Cardiac muscle cell (in vitro differentiated cells and primary cell): ENCODE data around the gene UVSSA. TPM values are rescaled to one million over a fixed set of nuclear protein-coding genes. Genes with fewer than 3 reads are reported as not detected.

ENCODE experiments used
- DNase-seq, 2 donors: peaks; one replicate each; pipeline versions ENCODE4 v3.0.0 to v3.0.0-alpha.2; 2010 to 2017; ENCODE audit warnings: low read depth in 1 of 2, low spot score in 1 of 2
- H3K27ac ChIP-seq: fragments of 200-600 bp; sonication (generic); 2 replicates; pipeline ENCODE4 v1.5.1; 2016
- H3K27me3 ChIP-seq: fragments of 200-600 bp; sonication (generic); 2 replicates; pipeline ENCODE4 v1.6.0; 2016; ENCODE audit warnings: control low read depth
- H3K36me3 ChIP-seq: fragments of 200-600 bp; sonication (generic); 2 replicates; pipeline ENCODE4 v1.5.1; 2016; ENCODE audit warnings: control low read depth
- H3K4me1 ChIP-seq: fragments of 200-600 bp; sonication (generic); 2 replicates; pipeline ENCODE4 v1.8.1; 2017; ENCODE audit warnings: low read depth, mild to moderate bottlenecking, mixed run types
- H3K4me3 ChIP-seq: fragments of 200-600 bp; sonication (generic); 2 replicates; pipeline ENCODE4 v1.5.1; 2016; ENCODE audit warnings: mild to moderate bottlenecking
- H3K9me3 ChIP-seq: fragments of 200-600 bp; sonication (generic); 2 replicates; pipeline ENCODE4 v1.5.1; 2017; ENCODE audit warnings: low read depth, mild to moderate bottlenecking, control low read depth
- CTCF ChIP-seq: IDR thresholded peaks from 2 replicates; pipeline ENCODE4 v1.5.1; 2012; ENCODE audit warnings: low read depth, mild to moderate bottlenecking, low read length
- polyA plus RNA-seq: library from polyadenylated mRNA; unstranded; fragments of >200 nt; fragmentation: Nextera tagmentation; extraction: Ambion mirVana; gene quantifications from 2 replicates; pipeline ENCODE4 v1.2.1, GENCODE V29; 2016
- total RNA-seq: library from RNA; depleted of rRNA; stranded (reverse); fragments of >200 nt; gene quantifications from 2 replicates; pipeline ENCODE4 v1.2.3, GENCODE V29; 2016

Gene UVSSA
- total and polyA plus RNA-seq, 2 experiments from 2014 or later, result 7.2 to 14.1 TPM

GRCh38 chr4:1345903-1346780, 866 bp upstream of the UVSSA start:
- peaks cover 4% of the 10 kb centered on the region for H3K36me3 ChIP-seq
- H3K27ac ChIP-seq, result peak overlapping the region; percentile 84
- peak overlapping the region; percentile 66 for H3K4me3 ChIP-seq
- TF ChIP-seq CTCF, result peak; percentile 32
- no peaks in the 10 kb centered on the region for H3K9me3 ChIP-seq
- H3K27me3 ChIP-seq, result no peaks in the 10 kb centered on the region
- H3K4me1 ChIP-seq, result peaks cover 6% of the 10 kb centered on the region
- peak; percentile 57 to 82 for DNase-seq

- H3K27me3 ChIP-seq, result no peaks in the 10 kb centered on the region
- H3K36me3 ChIP-seq, result no peaks in the 10 kb centered on the region
- H3K4me3 ChIP-seq, result peak overlapping the region; percentile 67
- peak overlapping the region; percentile 90 for H3K27ac ChIP-seq
- DNase-seq, result peak; percentile 82 to 93
- H3K9me3 ChIP-seq, result no peaks in the 10 kb centered on the region
- peaks cover 6% of the 10 kb centered on the region for H3K4me1 ChIP-seq
- peak; percentile 3 for TF ChIP-seq CTCF
Measured at GRCh38 chr4:1347410-1347864, 429 bp downstream of the UVSSA start.

- Histone ChIP-seq H3K27ac (peak overlapping the region; percentile 90), H3K36me3 (no peaks in the 10 kb centered on the region), H3K4me1 (peaks cover 6% of the 10 kb centered on the region), H3K4me3 (peak overlapping the region; percentile 67), H3K27me3 (no peaks in the 10 kb centered on the region), H3K9me3 (no peaks in the 10 kb centered on the region)
- TF ChIP-seq CTCF, result no peak
- no peak for DNase-seq
Measured at GRCh38 chr4:1348014-1348513, 1.1 kb downstream of the UVSSA start.

- Histone ChIP-seq H3K4me1 (peaks cover 6% of the 10 kb centered on the region), H3K36me3 (no peaks in the 10 kb centered on the region), H3K27ac (no peak overlapping the region), H3K9me3 (no peaks in the 10 kb centered on the region), H3K27me3 (no peaks in the 10 kb centered on the region), H3K4me3 (no peak overlapping the region)
- TF ChIP-seq CTCF, result no peak
- DNase-seq, result no peak
Measured at GRCh38 chr4:1348746-1349145, 1.7 kb downstream of the UVSSA start.

GRCh38 chr4:1349359-1350168, 2.6 kb downstream of the UVSSA start:
- Histone ChIP-seq H3K9me3 (no peaks in the 10 kb centered on the region), H3K4me3 (no peak overlapping the region), H3K27ac (no peak overlapping the region), H3K4me1 (peaks cover 6% of the 10 kb centered on the region), H3K27me3 (no peaks in the 10 kb centered on the region), H3K36me3 (no peaks in the 10 kb centered on the region)
- TF ChIP-seq CTCF, result no peak
- no peak for DNase-seq
